CD4-positive, alpha-beta T cell treated with Interleukin-21 for 1 hour (primary cell): ENCODE measurements around the gene CD4.

Source experiments
- DNase-seq: peaks from one replicate; pipeline ENCODE4 v3.0.0-alpha.2; 2020

Gene CD4

DNA sequence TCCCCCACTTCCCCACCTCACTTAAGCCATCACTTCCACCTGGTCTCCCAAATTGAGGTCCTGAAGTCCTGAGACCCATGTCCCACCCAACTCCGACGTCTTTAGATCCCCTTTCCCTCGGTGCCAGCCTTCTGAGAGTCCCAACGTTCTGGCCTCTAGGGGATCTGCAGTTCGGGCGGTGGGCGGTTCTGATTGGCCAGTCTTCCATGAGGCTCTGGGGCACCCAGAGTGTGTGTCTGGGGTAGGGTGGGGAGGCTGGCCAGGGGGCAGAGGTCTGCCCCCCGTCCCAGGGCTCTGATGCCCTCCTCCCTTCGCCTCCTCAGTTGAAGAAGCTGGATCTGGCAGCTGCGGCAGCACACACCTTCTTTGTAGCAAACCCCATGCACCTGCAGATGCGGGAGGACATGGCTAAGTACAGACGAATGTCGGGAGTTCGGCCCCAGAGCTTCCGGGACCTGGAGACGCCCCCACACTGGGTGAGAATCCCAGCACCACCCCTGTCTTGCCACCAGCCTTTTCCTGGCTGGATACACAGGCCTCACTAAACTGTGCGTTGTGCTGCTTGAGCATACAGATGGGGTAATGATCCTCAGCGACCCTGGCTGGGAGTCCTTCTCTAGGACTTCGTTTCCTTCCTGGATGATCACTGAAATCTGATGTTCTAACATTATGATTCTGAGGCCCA, 40.4 kb downstream of the CD4 start:
- no peak for DNase-seq

DNA sequence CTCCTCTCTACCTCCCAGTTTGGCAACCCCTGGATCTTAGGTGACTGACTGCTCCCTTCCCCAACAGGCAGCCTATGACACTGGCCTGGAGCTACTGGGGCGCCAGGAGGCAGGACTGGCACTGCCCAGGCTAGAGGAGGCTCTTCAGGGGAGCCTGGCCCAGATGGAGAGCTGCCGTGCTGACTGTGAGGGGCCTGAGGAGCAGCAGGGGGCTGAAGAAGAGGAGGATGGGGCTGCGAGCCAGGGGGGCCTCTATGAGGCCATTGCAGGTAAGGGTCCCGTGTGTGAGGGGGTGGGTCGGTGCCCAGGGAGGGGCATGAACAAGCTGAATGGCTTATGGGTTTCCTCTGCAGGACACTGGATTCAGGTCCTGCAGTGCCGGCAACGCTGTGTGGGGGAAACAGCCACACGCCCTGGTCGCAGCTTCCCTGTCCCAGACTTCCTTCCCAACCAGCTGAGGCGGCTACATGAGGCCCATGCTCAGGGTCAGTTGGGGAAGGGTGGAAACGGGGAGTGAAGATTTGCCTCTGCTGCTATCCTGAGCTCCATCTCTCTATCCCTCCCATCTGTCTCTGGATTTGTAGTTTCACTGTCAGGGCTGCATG, 41.1 kb downstream of the CD4 start:
- DNase-seq: no peak

DNA sequence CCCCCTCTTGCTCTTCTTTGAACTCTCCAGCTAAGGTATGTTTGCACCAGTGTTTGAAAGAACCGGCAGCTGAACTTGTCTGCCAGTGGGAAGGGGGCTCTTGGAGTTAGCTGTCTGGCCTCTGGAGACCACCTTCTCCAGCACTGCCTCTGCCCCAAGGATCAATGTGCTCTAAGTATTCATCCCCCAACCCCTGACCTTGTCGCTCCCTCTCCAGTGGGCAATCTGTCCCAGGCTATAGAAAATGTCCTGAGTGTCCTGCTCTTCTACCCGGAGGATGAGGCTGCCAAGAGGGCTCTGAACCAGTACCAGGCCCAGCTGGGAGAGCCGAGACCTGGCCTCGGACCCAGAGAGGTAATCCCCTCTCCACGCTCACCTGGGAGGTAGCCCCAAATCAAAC, 41.7 kb downstream of the CD4 start:
- no peak for DNase-seq

DNA sequence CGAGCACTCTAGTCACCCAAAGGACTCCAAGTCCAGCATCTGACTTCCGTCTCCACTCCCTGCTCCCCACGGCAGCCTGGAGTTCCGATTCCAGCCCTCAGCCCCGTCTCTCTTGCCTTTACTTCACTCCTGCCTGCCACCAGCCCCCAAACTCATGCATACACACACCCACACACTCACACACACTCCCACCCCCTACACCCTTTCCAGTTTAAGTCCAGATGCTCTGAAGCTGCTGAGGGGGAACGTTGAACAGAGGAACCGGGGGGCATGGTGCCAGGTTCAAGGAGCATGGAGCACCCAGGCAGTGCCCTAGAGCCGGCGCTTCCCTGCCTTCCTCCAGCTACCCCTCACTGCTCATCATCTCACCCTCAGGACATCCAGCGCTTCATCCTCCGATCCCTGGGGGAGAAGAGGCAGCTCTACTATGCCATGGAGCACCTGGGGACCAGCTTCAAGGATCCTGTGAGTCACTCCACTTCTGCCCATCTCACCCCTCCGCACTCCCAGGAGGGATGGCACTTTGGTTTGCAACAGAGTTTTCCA, 42.2 kb downstream of the CD4 start:
- DNase-seq: no peak

DNA sequence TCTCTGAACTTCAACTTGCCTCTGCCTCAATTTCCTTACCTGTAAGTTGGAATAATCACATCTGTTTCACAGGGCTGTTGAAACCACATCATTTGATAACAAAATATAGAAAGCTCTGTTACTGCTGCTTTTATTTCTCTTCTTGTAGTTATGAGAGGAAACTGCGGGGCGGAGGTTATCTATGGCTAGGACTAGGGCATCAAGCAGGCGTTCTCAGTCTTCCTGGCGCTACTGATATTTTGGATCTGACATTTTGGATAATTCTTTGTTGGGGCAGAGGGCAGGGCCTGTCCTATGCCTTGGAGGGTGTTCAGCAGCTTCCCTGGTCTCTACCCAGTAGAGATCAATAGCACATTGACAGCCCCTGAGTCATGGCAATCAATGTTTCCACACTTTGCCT, 42.8 kb downstream of the CD4 start:
- no peak for DNase-seq

DNA sequence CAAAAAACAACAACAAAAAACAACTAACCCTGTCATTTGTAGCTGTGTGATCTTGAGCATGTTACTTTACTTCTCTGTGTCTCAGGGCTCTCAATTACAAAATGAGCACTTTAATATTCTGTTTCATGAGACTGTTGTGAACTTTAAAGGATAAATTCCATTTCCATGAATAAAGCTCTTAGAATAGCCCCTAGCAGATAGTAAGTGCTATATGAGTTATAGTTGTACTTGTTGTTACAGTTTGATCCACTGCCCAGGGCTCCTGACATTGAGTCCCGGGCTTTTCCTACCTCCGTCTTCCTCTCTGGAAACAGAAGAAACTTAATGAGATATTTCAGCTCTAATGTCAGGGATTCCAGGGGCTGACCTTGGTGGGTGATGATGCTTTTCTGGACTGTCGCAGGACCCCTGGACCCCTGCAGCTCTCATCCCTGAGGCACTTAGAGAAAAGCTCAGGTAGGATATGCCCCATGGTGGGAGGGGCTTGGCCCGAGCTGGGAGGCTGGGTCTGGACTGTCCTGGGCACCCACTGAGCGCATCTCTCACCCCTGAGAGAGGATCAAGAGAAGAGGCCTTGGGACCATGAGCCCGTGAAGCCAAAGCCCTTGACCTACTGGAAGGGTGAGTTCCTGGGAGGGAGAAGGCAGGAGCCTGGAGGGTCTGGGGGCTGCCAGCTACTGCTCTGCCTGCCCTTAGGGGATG, 44.0 kb downstream of the CD4 start:
- DNase-seq: no peak

DNA sequence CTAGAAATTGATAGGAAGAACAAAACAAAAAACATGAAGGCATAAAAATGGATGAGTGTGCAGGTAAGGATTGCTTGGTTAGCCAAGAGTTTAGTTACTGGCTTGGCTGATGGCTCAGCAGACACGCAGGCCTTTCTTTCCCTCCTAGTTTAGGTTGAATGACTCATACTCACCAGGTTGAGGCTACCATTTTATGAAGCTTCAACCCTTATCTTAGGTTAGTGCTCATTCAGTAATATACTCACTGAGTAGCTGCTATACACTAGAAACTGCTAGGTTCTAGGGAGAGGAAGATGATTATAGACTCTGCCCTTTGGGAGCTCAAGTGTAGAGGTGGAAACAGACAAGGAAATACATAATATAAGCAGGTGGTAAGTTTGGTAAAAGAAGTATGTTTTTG, 44.9 kb downstream of the CD4 start:
- DNase-seq: no peak

DNA sequence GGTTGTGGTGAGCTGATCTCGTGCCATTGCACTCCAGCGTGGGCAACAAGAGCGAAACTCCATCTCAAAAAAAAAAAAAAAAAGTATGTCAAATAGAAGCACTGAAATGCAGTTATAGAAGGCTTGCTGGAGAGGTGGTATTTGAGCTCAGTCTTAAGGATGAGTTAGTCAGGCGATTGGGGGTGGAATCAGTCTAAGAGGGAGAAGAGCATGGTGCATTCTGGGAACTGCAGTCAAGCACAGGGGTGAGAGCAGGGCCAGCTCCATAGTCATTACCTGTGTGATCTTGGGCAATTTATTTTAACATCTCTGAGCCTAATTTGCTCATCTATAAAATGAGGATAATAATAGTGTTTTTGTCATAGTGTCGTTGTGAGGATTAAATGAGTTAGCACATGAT, 45.5 kb downstream of the CD4 start:
- no peak for DNase-seq

DNA sequence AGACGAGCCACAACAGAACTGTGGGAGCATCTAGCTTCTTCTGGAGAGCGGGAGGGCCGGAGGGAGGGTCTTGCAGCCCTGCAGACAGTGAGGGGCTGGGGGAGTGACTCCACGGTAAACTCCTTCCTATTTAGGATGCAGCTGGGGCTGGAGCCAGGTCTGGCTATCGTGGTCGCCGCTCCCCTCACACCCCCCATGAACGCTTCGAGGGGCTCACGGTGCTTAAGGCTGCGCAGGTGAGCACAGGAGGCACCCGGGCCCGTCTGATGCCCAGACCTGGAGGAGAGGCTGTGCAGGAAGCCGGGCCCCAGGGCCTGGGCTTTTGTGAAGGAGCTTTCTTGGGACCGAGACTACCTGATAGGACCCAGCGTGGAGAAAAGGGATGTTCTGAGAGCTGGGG, 47.5 kb downstream of the CD4 start:
- no peak for DNase-seq

DNA sequence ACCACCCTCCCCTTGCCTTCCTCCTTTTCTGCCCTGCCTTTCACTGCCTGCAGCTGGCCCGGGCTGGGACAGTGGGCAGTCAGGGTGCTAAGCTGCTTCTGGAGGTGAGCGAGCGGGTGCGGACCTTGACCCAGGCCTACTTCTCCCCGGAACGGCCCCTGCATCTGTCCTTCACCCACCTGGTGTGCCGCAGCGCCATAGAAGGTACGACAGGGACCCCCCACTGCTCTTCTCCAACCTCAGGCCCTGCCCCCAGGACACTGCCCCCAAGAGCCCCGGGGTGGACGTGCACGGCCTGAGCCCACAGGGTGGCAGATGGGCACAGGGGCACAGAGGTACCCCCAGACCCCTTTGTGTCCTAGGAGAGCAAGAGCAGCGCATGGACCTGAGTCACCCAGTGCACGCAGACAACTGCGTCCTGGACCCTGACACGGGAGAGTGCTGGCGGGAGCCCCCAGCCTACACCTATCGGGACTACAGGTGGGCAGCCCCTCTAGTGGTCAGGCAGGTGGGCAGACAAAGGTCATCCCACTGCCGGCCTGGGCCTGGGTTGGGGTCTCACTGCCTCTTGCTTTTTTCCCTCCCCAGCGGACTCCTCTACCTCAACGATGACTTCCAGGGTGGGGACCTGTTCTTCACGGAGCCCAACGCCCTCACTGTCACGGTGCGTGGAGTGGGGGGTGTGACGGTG, 48.2 kb downstream of the CD4 start:
- DNase-seq: no peak

DNA sequence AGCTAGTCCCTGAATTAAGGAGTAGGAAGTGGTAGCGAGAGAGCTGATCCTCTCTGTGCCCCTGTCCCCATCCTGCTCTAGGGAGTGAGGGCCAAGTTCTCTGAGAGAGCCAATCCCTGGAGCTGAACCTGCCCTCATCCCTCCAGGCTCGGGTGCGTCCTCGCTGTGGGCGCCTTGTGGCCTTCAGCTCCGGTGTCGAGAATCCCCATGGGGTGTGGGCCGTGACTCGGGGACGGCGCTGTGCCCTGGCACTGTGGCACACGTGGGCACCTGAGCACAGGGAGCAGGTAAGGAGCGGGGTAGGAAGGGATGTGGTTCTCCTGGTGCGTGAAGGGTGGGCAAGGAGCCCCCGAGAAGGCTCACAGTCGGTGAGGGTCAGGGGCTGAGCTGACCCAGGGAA, 49.5 kb downstream of the CD4 start:
- DNase-seq: no peak

DNA sequence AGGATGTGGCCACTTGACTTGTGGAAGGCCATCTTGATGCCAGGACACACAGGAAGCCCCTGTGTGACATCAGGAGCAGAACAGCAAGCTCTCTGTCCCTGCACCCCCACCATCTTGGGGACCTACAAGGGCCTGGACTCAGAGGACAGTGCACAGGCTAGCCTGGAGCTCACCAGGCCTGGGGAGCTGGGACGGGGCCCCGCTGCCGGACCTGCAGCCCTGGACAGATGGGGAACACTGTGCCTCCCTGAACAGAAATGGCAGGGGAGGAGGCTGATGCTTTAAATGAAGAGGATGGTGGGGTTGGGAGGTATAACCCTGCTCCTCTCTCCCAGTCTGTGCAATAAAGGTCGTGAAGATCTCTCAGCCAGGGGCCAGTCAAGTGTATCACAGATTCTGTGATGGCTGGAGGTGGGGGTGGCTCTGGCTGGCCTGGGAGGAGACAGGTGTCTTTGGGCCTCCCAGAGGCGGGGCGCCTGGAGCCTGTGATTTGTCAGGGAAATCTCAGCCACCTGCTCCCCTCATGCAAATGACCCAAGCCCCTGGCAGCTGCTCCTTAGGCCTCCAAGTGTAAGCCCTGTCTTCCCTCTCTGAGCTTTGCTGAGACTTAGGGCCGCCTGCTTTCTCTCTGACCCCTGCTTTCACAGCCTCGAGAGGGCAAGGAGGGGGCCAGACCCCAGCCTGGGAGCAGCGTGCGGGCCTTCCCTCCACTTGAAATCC, 50.3 kb downstream of the CD4 start:
- DNase-seq: no peak

DNA sequence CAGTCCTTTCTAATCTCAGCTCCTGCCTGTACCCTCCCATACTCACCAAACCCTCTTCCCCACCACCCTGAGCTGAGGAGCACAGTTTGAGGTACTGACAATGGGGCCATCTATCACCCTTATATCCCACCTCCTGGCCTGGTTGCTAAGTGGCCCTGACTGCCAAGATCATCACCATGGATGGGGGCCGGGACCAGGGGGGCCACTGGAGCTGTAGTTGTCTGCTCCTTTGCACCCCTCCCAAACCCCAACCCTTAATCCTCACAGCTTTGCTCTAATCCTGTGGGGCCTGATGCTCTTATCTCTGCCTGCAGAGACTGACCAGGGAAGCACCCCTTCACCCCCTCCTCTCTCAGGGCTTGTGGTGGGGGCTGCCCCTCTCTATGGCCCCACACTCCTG, 51.0 kb downstream of the CD4 start:
- no peak for DNase-seq

DNA sequence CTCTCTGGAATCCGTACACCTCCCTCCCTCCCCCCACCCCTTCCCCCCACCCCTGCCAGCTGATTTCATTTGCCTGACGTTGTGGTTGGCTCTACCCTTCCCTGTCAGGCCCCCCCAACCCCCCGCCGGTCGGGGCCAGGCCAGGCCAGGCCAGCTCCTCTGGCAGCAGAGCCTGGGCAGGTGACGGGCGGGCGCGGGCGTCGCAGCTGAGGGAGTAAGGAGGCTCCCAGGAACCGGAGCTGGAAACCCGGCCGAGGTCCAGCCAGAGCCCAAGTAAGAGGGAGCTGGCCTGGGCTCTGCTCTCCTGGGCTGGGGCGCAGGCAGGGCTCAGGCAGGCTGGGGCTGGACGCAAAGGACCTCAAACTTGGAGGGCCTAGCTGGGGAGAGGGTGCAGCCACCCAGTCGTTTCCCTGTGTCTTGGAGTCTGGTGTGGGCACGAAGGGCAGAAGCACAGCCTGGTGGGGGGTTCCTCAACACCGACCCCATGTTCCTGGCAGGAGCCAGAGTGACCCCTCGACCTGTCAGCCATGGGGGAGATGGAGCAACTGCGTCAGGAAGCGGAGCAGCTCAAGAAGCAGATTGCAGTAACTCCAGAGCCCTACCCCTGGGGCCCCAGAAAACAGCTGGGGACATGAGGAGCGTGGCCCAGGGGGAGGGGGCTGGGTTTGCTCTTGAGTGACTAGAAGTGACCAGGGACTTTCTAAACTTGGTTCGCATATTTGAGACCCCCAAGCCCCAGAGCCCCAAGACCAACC, 51.6 kb downstream of the CD4 start, which contains the start of gene GNB3:
Gene GNB3 (plus strand): TSS at position 165 of the 755 bp plus-strand sequence. CDS start 363 bp downstream, at position 528.
- DNase-seq: no peak

DNA sequence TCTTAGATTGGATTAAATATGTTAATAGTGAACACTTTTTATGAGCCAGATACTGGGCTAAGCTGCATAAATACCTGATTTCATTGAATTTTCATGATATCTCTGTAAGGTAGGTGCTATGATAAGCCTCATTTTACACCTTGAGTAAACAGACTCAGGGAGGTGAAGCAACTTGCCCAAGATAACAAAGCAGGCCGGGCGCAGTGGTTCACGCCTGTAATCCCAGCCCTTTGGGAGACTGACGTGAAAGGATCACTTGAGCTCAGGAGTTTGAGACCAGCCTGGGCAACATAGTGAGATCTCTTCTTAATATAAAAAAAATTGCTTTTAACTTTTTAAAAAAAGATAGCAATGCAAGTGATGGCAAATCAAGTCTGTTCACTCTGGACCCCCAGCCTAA, 52.7 kb downstream of the CD4 start:
- DNase-seq: no peak

DNA sequence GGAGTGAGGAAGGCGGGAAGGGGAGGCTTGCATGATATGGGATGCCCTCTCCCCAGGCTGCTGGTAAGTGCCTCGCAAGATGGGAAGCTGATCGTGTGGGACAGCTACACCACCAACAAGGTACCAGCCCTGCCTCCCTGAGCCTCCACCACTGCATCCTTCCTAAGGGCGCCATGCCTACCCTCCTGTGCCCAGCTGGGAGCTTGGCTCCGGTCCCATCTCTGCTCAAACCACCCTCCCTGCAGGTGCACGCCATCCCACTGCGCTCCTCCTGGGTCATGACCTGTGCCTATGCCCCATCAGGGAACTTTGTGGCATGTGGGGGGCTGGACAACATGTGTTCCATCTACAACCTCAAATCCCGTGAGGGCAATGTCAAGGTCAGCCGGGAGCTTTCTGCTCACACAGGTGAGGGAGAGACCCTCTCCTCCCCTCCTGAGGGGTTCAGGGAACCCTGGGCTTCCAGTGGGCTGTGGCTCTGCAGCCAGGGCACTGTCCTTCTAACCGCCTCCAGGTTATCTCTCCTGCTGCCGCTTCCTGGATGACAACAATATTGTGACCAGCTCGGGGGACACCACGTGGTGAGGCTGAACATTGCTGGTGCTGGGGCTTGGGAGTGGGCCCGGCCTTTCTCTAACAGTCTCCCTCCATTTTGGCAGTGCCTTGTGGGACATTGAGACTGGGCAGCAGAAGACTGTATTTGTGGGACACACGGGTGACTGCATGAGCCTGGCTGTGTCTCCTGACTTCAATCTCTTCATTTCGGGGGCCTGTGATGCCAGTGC, 54.0 kb downstream of the CD4 start:
- DNase-seq: no peak

DNA sequence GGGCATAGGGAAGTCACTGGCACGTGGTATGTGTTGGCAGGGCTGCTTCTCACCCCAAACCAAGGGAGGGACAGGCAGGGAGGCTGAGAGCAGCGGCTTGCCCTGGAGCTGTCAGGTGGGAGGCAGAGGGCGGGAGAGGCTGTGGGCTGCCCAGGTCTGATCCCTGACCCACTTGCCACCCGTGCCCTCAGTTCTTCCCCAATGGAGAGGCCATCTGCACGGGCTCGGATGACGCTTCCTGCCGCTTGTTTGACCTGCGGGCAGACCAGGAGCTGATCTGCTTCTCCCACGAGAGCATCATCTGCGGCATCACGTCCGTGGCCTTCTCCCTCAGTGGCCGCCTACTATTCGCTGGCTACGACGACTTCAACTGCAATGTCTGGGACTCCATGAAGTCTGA, 56.1 kb downstream of the CD4 start:
- DNase-seq: no peak

DNA sequence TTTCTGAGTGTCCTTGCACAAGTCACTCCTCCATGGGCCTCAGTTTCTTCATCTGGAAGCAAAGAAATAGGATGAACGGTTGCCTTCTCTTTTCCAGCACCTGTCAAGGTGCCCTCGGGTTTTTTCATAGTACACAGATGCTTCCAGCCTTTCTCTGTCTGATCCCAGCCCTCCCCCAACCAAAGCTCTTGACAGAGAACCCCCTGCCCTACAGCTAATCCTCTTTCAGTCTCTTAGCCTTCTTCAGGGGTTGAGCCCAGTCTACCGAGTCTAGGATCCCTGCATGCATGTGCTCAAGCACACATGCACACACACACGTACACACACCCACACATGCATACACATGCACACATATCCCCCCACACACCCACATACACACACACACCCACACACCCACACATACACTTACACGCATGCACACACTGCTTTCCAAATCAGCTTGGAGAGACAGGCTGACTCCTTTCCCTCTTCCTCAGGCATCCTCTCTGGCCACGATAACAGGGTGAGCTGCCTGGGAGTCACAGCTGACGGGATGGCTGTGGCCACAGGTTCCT, 57.1 kb downstream of the CD4 start:
- no peak for DNase-seq

DNA sequence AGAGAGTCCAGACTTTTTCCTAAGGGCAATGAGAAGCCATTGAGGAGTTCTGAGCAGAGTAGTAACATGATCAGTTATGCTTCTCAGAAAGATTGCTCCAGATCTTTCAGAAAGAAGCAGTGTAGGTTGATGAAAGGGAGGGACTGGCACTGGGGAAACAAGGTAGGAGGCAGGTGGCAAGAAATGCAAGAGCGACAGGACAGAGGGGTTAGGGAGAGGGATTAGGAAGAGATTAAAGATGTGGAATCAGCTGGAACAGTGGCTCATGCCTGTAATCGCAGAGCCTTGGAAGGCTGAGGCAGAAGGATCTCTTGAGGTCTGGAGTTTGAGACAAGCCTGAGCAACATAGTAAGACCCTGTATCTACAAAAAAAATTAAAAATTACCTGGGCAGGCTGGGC, 58.3 kb downstream of the CD4 start:
- DNase-seq: no peak

DNA sequence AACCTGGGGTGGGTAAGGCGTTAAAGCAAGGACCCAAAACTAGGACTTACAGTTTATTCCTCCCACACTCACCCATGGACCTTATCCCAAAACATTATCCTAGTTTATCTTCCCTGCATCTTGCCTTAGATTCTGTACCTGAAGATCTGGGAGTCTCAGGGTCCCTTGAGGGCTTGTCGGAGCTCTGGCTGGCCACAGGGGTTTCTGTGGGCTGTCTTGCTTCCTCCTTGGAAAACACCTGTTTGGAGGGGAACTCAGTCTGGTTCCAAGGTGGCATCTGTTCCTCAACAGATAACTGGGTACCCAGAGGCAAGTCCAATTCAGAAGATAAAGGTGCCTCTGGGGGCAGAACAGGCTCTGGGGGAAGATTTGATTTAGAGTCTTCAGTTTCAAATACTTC, 60.1 kb downstream of the CD4 start:
- DNase-seq: no peak
